HG03432 (cell line): ENCODE results near the gene RMDN2.
A peak's percentile ranks its signal among the peaks of the same experiment; 100 is the strongest.

Experiments used
- ATAC-seq: cut with Tn5 transposase; IDR thresholded peaks from one replicate; pipeline ENCODE4 v1.9.1; 2021; ENCODE audit warnings: mild to moderate bottlenecking, moderate library complexity; ENCODE audit not compliant: unreplicated experiment

RMDN2 gene, protein sequence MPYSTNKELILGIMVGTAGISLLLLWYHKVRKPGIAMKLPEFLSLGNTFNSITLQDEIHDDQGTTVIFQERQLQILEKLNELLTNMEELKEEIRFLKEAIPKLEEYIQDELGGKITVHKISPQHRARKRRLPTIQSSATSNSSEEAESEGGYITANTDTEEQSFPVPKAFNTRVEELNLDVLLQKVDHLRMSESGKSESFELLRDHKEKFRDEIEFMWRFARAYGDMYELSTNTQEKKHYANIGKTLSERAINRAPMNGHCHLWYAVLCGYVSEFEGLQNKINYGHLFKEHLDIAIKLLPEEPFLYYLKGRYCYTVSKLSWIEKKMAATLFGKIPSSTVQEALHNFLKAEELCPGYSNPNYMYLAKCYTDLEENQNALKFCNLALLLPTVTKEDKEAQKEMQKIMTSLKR

GRCh38 chr2:37925063-37925897, at the start of gene RMDN2:
TSS of gene RMDN2 (plus strand) at chr2:37925287. CDS start at chr2:37929278, 3,991 bp downstream.
- peak; percentile 94 for ATAC-seq

- no peak for ATAC-seq
Observed at GRCh38 chr2:37875403-37875906, 49.6 kb upstream of the RMDN2 start.

DNA sequence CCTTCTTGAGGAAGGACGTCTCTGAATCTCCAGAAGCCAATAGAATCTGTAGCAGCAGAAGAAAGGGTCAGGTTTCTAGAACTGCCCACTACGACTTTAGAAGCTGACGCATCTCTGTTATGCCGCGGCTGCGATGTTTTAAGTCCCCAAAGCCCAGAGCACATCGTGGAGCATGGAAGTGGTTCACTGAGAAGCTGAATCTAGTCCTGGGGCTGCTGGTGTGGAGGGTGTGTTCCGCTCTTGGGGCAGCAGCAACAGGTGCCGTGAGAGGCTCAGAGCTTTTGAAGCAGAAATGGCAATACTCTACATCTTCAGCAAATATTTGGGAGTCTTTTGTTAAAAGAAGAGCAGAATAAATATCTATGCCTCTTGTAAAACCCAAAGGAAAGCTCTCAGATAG, 48.9 kb upstream of the RMDN2 start:
- no peak for ATAC-seq

- peak; percentile 39 for ATAC-seq
Observed at GRCh38 chr2:37877457-37878315, 47.4 kb upstream of the RMDN2 start.

DNA sequence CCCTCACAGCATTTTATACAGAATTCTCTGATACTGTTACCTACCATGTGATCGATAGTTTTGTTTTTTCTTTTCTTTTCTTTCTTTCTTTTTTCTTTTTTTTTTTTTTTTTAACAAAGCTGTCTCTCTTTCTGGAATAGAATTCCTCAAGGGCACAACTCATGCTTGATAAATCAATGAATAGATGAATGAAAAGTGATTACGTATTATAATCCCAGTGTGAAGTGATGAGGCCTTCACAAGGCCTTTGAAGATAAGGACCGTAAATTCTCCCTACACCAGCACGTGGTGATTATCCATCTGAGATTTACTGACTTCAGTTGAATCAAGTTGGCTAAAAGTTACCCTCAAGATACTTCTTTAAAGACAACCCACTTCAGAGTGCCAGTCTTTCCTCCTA, 46.6 kb upstream of the RMDN2 start:
- ATAC-seq, result no peak

DNA sequence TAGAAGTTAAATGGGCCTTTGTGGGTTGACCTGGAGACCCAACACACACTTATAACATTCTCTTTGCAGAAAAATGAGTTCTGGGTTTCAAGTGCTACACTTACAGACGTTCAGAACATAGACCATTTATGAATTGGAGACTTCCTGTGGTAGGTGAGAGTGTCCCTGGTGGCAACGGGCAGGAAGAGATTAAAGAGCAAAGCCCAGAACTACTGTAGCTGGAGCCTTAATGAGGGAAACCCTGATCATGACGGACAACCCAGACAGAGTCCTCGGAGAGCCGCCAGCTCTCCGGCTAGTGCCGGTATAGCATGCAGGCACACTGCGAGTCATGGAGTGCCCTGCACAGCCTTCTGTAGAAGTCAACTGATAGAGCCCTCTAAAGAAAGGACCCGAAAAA, 44.5 kb upstream of the RMDN2 start:
- peak; percentile 54 for ATAC-seq

DNA sequence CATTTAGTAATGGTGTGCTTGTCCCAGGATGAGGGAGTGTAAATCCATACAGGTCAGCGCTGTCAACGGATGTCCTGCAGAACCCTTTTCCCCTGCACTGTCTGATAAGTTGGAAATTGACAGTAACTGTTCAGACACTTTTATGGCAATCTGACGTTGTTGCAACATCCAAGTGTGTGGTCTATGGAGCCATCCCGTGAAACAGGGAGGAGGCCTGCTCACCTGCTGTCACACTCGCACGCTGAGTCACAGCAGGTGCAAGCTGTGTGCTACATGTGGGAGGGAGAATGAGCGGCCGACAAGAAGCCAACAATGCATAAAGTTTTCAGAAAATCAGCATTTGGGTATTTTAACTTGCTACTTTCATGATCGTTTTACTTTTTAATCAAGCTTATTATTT, 43.7 kb upstream of the RMDN2 start:
- no peak for ATAC-seq

DNA sequence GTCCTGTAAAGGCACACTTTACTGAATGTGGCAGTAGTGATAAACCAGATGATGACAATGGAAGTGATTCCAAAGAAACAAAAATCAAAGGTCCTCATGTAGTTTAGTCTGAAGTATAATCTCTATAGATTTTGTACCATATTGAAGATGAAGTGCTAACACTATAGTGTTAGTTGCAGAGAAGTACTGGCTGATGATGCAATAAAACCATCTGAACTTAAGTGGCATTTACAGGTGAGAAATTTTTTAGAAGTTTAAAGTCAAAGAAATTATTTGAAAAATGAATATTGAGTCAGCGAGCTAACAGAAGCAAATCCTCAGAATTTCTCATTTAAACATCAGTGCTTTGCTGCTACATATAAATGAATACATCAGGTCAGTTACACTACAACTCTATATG, 43.1 kb upstream of the RMDN2 start:
- ATAC-seq, result no peak

DNA sequence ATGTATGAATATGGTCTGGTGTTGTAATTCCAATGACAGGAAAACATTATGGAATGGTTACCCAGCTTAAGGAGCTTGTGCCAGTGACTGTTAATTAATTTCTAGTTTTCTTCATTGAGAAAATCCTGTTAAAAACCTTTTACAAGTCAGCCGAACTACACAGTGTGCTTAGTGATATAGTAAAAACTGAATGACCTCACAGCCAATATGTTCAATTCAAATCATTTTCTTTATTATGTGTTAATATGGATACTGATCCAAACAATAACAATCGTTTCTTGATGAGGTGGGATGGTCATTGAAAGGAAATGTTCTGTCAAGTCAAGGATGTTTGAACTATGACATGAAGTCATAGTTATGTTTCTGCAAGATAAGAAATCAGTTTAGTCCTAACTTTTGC, 41.6 kb upstream of the RMDN2 start:
- ATAC-seq, result no peak

- no peak for ATAC-seq
Observed at GRCh38 chr2:37885329-37885993, 39.6 kb upstream of the RMDN2 start.

DNA sequence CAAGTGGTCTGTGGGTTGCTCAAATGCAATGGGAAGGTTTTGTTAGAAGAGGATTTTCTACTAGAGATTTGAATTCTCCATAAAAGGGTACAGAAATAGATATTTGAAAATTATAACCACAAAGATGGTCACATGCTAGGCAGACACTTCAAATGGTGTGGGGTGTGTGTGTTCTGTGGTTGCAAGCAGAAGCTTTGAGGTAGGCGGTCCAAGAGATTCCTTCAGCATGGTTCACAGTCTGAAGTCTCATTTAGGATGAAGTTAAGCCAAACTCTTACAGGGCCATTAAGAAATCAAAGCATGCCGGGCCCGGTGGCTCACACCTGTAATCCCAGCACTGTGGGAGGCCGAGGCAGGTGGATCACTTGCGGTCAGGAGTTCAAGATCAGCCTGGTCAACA, 38.3 kb upstream of the RMDN2 start:
- no peak for ATAC-seq

DNA sequence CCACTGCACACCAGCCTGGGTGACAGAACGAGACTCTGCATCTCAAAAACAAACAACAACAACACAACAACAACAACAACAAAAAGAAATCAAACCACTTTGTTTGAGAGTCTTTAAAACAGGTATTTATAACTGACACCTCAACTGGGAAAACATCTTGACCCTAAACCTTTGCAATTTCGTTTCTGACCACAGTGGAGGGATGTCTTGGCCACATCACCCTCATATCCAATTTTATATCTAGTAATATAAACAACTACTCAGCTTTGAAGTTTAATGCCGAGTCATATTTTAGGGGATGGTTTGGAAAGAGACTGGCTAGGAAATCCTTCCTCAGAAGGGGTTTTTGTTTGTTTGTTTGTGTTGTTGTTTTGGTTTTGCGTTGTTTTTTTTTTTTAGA, 37.8 kb upstream of the RMDN2 start:
- no peak for ATAC-seq

DNA sequence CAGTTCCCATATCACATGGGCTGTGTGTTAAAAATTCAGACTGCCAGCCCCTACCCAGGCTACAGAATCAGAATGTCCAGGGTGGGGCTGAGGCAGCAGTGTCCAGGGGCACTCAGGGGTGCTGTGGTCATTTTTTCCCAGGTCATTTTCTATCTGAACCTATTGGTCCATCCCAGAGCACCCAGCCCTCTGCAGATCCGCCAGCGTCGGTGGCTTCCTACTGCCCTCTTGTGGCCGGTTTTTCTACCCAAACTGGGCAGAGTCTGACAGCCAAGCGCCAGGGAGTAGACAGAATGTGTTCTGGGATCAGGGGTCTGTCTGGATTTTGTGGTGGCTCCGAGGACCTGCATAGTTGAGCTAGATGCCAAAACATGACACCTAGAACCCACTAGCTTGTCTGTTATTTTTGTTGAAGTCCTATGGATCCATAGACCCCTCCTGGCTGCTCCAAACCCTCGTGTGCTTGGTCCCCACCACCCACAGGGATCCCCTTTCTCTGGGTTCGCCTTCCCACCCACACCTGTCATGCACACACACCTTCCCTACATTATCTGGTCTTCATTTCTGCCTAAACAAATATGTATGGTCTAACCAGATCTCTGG, 34.1 kb upstream of the RMDN2 start:
- ATAC-seq, result peak; percentile 40

DNA sequence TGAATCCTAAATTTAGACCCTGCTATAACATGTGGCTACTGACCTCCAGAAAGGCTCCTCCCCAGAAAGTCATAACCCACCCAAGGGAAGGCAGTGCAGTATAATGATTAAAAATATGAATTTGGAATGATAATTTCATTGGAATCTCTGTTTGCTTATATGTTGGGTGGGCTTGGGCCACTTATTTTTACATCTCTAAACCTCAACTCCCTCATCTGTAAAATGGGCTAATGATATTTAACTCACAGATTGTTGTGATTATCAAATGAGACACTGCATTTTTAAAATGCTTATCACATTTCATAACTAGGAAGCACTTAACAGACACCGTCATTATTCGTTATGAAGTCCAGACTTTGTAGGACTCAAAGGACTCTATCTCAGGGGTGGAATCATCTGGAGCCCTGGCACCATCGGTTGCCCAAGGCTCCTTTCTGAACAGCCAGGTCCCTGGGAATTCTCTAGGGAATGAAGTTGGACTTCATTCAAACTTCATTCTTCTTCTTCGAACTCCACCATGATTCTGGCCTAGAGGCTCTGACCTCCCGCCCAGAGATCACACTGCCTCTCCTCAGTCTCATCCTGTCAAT, 33.1 kb upstream of the RMDN2 start:
- ATAC-seq, result no peak

GRCh38 chr2:37892436-37893114, 32.5 kb upstream of the RMDN2 start:
- ATAC-seq, result peak; percentile 75

- no peak for ATAC-seq
Observed at GRCh38 chr2:37893327-37893726, 31.8 kb upstream of the RMDN2 start.

- ATAC-seq, result no peak
Observed at GRCh38 chr2:37894047-37894446, 31.0 kb upstream of the RMDN2 start.

- ATAC-seq, result no peak
Observed at GRCh38 chr2:37894601-37895000, 30.5 kb upstream of the RMDN2 start.

DNA sequence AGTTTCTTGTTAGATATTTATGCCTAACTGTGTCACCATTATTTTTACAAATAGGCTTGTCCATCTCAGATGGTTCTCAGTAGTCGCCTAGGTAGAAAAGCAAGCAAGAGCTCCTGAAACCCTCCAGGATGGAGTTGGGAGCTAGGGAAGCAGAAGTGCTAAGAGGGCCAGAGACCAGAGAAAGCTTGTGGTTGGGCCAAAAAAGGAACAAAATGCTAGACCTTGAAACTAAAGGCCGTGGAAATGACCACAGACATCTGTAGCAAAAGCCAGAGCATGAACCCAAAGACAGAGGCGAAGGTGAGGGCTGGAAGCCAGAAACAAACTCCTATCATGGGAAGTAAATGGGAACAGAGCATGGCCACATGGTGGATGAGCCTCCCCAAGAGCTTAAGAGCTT, 29.9 kb upstream of the RMDN2 start:
- ATAC-seq, result no peak
